Stimulated activated CD4-positive, alpha-beta T cell treated with anti-CD3 and anti-CD28 coated beads, Interleukin-1b, Interleukin-23, amount 100 ng/mL, for 1 hour (primary cell): Measurements from ENCODE around the gene ASIC2.

ENCODE experiments used
- DNase-seq, 2 donors: peaks; one replicate each; pipeline ENCODE4 v3.0.0-alpha.2; 2020; ENCODE audit warnings: low read depth in 2 of 2

ASIC2 gene

DNA sequence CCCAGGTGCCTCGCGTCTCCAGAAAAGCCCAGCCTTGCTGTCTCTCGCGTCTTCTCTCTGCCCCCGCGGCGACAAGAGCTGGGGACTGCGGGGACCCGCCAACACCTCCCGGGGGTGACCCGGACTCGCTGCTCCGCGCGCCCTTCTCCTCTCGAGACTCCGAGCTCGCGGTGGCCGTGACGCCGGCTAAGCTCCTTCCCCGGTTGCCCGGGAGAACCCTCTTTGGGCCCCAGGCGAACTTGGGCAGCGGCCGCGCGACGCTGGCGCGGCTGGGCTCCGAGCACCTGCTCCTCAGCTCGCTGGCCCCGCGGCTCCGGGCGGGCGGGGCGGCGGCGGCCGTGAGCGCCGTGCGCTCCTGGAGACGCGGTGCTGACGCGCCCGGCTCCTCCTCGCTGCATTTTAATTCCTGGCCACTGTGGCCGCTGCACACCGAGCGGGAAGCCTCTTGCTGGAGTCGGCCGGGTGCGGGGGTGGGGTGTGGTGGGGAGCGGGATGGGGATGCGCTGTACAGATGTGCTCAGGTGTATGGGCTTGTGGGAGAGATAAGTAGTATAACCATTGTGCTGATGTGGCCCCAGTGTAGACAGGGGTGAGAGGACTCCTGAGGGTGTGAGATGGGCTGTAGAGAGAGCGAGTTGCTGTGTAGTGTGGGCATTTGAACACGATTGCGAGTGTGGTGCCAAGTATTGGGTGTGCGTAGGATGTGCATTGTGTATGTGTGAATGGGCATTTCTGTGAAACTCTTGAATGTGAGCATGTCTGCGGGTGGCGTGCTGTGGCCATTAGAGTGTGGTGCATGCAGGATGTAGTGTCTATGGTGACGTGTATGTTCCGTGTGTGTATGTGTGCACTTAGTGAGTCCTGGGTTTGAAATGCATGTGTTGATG is at the start of gene ASIC2:
ASIC2 (minus strand) TSS at position 315 of the 887 bp plus-strand sequence.
- no peak for DNase-seq

DNA sequence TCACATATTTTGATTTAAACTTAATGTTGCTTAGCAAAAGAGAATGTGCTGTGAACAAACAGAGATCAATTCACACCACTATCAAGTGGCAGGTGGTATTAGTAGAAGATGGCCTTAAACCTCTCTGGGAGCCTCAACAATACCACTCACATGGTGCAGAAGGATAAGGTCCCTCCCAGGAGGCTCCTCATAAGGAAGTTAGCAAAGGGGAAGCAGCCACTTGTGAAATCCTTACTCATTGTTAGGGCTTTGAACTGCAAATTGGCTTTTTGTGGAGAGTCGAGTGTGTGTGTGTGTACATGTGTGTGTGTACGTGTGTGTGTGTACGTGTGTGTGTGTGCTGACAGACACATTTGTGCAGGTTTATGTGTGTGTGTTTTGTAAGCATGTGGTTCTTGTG is 48.9 kb upstream of the ASIC2 start:
- DNase-seq, result no peak

DNA sequence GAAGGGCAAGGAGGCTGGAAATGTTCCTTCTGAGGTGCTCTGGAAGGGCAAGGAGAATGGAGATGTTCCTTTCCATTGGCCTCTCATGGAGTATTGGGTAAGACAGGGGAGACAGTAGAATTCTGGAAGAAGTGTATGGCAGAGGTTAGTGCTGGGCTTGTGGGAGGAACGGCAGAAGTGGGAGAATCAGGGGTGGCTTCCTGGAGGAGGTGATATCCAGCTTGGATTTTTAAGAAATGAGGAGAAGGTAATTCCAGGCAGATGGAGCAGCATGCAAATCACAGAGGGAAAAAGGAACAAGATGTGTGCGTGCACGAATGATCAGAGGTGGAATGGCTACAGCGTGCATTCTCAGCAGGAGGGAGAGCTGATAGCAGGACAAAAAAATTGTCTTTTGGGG is 45.1 kb upstream of the ASIC2 start:
- no peak for DNase-seq

DNA sequence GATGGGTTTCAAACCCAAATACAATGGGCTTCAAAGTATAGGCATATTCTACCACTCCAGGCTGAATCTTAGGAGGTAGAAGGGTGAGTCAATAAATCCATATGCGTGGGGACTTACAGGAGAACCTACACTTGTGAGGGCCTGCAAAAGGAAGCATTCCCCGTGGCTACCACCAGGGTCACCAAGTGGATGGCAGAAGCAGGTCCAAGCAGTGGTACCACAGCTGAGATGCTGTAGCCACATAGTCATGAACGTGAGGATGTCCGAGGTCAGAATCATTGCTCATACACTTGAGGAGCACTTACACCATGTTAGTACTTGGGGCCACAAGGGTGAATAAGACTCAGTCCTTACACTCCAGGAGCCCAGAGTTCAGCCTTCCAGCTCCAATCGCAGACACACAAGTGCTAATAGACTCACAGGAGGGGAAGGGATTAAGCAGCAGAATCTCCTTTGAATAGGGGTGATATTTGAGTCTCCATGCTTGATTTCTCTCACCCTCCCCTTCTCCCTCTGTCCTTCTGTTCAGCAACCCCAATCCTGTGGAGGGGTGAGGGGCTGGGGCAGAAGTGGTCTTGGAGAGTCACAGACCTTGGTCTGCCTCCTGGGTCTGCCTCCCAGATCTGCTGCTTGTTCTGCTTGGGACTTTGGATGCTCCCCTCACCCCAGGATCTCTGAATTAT is 42.5 kb upstream of the ASIC2 start:
- DNase-seq, result no peak

DNA sequence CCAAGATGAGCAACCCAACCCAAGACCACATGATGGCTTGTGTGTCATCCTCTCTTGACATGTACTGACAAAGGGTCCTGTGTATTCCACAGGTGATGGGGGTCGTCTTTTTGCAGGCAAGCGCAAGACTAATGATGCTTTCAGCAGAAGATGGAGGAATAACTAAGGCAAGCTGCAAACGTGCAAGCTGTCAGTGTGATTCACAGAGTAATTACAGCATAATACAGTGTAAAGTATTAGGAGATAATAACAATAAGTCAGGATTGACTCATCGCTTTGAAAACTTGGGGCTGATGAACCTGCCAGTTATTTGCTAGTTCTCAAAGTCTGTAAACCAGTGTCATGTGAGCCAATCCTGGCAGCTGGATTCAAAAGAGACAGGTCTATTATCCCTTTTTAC is 41.6 kb upstream of the ASIC2 start:
- no peak for DNase-seq

DNA sequence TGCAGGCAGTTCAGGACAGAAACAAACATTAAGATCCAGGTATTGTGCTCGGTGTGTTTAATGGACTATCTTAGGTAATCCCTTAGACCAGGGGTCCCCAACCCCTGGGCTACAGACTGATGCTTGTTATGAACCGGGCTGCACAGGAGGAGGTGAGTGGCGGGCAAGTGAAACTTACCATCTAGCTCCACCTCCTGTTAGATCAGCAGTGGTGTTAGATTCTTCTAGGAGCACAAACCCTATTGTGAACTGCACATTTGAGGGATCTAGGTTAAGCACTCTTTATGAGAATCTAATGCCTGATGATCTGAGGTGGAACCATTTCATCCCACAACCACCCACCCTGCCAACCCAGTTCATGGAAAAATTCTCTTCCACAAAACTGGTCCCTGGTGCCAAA is 37.8 kb upstream of the ASIC2 start:
- DNase-seq, result no peak

DNA sequence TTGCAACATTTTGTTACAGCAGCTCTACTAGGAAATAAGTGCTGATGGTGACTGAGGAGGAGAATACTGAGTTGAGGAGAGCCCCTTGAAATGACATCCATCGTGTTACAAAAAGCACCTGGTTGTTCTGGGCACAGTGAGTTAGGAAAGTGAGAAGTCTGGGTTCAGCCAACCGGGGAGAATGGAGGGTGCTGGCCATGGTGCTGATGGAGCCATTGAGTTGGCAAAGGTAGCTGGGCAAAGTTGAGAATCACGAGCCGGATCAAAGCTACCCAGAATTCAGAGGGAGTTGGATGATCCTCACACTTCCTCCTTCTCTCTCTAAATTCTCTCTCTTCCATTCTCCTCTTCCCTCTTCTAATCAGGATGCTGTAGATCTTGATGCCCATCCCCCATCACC is 35.0 kb upstream of the ASIC2 start:
- no peak for DNase-seq

DNA sequence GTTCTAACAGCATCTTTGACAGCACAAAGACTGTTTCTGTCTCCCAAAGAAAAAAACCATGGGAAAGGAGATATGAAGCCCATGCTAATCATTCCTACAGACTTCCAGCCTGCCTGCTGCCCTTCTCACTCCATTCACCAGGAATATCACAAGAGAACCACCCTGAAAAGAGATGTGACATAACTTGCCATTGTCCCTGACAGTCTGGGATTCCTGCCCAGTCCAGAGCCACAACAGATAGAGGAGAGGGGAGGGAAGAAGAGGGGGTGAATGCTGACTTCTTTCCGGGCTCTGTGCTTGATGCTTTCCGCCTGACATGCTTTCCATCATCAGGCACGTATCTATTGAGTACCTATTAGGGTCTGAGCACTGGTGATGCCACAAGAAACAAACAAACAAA is 31.6 kb upstream of the ASIC2 start:
- DNase-seq, result no peak

DNA sequence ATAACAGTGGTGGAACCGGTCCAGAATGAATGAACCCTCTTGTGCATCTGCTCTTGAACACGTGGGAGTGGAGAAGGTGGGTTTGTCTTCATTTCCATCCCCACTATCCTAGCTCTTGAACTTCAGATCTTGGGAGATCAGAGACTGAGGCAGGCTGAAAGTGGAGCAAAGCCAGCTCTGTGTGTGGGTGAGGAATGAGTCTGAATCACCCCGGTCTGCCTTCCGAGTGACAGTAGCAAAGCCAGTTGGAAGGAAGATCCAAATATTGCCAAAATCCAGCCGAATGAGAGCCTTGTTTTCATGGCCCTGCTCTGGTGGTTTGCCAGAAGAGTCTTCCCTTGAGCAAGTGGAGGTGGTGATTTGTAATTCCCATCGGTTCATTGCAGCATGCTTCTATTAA is 29.0 kb upstream of the ASIC2 start:
- DNase-seq, result no peak

DNA sequence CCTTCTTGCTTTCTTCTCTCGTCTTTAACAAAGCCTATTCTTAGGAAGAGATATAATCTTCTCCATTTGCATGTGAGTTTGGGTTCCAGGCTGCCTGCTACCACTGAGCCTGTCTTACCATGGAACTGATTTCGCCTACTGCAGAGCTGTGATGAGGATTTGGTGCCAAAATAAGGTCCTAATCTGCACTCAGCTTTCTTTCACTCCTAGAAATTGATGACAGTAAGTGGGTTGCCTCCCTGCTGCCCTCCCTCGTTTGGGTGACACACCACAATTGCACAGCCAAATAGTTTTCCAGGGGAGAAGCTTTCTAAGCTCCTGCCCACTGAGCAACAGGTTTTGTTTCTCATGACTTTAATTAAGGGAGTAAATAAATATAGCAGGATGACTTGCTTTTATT is 25.1 kb upstream of the ASIC2 start:
- DNase-seq, result no peak

DNA sequence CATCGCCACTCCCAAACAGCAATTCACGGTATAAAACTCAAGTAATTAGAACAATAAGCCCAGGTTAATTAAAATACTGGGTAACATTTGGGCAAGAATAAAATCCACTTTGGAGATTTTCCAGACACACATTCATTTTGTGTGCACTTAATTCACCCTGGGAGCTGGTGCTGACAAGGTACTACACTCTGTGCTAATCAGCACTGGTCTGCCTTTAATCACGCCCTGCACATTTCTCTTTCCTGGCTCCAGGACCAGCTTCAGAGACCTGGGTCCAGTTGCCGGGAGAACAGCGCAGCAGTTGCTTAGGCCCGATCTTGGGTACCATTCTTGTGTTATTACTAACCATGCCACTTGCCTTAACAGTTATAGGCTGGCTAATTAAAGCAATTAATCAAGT is 23.7 kb upstream of the ASIC2 start:
- DNase-seq, result no peak

DNA sequence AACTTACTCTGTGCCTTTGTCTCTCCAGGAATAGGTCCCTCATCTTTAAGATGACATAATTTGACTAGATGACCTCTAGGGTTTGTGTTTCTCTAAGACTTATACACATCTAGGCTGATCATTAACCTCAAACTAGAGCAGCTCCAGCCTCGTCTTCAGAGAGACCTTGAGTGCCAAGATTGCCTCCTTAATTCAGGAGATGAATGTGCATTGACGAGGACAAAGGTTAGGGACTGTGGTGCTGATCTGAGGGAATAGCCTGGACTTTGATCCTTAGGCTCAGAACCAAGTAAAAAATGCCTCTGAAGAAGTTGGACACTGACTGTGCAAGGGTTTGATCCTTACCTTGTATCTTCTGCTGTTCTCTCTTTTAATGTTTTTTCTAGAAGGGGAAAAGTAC is 17.2 kb upstream of the ASIC2 start:
- no peak for DNase-seq

DNA sequence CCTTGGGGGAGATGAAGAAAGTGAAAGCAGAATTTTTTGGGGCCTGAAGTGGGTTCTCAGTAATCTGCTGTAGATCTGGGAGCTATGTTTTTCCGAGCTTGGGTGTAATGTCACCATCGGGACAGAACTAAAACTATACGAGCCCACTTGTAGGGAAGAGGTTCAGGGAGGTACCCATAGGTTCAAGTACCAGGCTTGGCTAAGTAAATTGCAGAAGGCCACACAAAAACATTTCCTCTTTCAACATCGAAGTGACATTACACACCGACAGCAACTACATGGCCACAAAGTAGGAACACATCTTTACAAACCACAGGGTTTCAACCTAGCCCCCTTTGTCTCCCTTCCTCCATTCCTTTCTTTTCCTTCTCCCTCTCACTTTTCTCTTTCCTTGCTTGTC is 10.2 kb upstream of the ASIC2 start:
- no peak for DNase-seq

DNA sequence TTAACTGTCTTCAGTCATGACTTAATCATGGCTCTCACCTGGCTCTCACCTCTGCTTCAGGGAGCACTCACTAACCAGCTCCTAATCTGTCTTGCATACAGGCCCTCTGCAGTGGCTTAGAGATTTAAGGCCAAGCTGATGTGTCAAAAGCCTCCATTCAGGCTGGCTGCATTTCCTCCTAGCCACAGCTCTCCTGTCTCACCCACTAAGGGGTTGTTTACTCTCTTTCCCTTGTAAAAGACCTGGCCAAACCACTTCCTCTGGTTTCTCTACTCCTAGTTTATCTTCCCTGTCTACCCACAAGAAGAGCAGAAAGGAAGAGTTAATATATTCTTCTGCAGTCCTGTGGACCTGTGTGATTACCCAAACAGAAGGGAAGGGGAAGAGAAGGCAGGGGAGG is 9.3 kb upstream of the ASIC2 start:
- DNase-seq, result no peak

DNA sequence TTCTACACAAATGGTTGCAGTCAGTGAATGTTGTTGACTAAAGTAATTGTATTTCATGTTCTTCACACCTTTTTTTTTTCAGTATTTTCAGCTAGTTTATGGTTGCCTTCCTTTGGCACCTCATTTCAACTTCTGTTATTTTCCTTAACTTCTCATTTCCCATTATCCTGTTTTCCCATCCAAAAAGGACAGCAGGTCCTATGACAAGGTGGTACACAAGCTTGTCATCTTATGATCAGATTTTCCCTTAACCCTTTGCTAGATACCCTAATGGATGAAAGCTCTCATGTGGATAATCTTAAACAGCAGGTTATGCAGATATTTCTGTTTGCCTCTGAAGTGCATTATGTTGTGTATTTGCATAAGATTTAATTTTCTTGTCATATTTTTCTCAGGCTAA is 7.1 kb upstream of the ASIC2 start:
- DNase-seq, result no peak

DNA sequence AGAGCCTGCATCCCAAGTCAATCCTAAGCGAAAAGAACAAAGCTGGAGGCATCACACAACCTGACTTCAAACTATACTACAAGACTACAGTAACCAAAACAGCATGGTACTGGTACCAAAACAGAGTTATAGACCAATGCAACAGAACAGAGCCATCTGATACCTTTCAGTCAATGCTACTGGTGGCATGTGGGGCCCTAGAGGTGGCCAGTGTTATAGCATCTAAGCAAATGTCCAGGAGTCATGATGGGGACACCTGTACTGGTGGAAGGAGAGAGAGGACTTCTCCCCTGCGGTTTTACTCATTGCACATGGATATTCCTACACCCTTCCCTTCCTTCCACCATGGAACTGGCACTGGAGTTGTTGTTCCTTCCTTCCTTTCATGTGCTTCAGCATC is 6.0 kb upstream of the ASIC2 start:
- no peak for DNase-seq

DNA sequence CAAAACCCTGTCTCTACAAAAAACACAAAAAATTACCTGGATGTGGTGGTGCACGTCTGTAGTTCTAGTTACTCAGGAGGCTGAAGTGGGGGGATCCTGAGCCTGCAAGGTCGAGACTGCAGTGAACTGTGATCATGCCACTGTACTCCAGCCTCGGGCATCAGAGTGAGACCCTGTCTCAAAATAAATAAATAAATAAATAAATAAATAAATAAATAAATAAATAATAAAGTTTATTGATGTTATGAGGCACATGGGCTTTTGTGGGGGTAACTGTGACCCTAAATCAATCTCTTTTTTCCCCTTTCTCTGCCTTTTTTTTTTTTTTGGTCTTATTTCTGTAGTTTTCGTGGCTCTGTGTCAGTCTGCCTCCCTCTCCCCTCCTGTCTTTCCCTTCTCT is 4.5 kb upstream of the ASIC2 start:
- DNase-seq, result no peak

DNA sequence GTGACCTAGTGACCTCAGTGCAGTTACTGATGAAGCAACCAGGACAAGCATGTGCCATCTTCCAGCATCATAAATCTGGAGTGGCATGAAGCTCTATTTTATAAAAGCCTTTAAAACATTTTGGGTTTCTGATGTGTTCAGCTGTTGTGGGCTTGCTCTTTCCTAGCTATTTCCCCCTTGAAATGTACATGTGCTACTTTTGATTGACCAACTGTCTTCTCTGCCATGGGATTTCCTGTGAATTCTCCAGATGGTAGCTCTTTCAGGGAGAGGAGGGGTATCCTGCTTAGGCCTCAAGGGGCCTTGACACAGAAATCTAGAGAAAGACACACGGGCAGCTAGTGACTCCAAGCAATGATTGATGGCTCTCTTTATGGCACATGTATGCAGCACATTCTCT is 1.9 kb upstream of the ASIC2 start:
- DNase-seq, result no peak

DNA sequence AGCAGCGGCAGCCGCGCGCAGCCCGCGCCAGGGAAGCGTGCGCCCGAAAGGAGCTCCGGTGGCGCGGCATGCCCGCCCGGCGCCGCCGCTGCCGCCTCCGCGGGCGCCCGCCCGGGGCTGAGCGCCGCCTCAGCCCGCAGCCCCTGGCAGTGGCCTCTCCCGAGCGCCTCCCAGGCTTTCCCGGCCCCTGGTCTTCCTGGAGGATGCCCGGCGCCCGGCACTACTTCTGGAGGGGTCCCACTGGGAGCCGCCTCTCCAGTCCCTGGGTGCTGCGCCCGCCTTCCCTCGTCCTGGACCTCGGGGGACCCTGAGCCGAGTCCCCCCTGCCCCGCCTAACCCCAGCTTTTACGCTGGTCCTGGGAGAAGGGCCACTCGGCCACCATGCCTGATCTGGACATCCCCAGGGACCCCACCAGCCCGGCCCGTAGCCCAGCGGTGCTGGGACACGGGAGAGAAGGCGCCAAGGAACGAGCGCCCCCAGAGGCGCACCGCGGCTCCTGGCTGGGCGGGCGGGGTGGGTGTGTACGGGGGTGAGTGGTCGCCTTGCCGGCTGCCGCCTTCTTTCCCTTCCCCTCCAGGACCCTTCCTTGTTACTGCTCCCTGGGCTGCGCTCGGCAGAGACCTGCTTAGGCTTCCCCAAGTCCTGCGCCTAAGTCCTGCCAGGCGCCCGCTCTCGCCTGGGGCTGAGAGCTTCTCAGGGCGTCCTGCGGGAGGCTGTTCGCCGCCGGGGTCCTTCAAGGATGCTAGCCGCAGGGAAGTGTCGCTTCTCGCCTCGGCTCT is 704 bp downstream of the ASIC2 start:
- no peak for DNase-seq

DNA sequence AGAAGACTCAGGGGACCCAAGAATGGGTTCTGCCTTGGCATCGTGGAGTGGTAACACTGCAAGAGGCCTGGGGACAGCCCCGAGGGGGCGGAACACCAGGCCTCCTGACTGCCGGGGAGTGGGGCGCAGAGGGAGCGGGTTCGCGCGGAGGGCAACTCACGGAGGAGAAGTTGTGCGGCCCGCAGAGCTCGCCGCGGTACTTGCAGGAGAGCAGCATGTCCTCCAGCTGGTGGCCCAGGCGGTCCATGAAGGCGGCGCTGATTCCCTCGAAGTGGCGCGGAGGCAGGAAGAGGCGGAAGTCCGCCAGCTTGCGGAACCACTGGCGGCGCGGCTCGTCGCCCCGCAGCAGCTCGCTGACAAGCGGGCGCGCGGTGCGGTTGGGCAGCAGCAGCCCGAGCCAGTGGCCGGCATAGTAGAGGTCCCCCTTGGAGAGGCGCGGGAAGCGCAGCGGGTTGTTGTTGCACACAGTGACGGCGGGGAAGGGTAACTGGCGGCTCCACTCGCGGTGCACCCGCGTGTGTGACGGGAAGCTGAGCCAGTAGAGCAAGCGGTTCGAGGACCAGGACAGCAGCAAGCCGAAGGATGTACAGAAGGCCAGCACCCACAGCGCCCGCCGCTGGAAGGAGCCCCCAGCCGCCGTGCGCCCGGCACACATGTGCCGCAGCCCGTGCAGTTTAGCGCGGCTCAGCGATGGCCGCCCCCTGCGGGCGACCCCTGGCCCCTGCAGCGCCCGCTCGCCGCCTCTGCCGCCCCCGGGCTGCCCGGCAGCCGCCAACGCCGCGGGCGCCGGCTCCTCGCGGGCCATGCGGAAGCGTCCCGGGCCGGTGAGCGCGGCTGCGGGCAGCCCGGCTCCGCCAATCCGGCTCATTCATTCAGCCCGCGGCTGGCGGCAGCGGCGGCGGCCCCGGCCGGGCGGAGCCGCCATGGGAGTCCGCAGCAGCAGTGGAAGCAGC is 1.6 kb downstream of the ASIC2 start:
- DNase-seq, result no peak

DNA sequence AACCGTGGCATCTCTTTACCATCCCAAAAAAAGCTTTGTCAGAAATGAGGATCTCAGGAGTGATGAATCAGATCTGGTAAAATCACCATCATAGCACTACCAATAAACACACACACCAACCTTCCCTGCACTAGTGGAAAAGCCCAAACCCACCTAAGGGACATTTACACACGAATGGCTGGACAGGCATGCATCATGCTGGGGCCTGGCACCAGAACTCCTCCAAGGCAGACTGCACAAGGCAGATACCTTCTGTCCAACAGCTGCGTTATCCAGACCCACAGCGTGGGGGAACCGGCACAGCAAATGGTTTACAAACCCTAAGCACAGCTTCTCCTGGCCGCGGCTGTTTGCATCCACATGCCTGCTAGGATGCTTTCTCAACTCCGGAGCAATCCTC is 2.8 kb downstream of the ASIC2 start:
- no peak for DNase-seq

DNA sequence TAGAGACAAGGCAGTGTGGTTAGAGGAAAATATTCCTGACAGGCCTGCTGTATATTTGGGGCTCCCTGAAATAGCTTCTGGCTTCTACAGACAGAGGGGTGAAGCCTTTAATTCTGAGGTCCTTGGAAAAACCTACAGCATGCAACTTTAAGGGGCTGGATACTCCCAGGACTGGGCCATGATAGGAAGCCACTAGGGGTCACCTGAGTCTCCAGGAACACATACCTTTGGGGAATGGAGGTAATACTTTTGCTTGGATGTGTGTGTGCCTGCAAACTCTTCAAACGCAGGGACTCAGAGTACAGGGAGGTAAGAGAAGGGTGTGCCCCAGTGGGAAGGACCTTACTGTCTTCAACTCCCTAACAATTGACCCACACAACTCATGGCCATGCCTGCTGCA is 4.1 kb downstream of the ASIC2 start:
- no peak for DNase-seq
